OCI-LY1 (cell line): Measurements from ENCODE around the gene PEG3.

Experiments used
- H2AFZ ChIP-seq: fragments of 200-600 bp; sonication (generic), shearing (Covaris generic); 2 replicates; pipeline ENCODE4 v1.6.0; 2014; ENCODE audit warnings: antibody characterized with exemption, mild to moderate bottlenecking, low read length
- H3F3A ChIP-seq: fragments of 200-600 bp; sonication (generic), shearing (Covaris generic); 2 replicates; pipeline ENCODE4 v1.6.0; 2014; ENCODE audit warnings: mild to moderate bottlenecking, antibody characterized with exemption, low read length, moderate library complexity; ENCODE audit not compliant: insufficient read depth
- H3K27ac ChIP-seq: fragments of 200-600 bp; sonication (generic); 2 replicates; pipeline ENCODE4 v1.5.1; 2014; ENCODE audit warnings: low read length, mixed run types, mild to moderate bottlenecking, low read depth; ENCODE audit not compliant: poor library complexity, severe bottlenecking
- H3K27me3 ChIP-seq: fragments of 200-600 bp; sonication (generic); 2 replicates; pipeline ENCODE4 v1.6.0; 2014; ENCODE audit warnings: antibody characterized with exemption, mild to moderate bottlenecking, low read length, moderate library complexity; ENCODE audit not compliant: insufficient read depth
- H3K36me3 ChIP-seq: fragments of 200-600 bp; sonication (generic); 2 replicates; pipeline ENCODE4 v1.6.1; 2014; ENCODE audit warnings: mild to moderate bottlenecking, antibody characterized with exemption, low read length, moderate library complexity, mixed read lengths; ENCODE audit not compliant: insufficient read depth
- H3K4me1 ChIP-seq: fragments of 200-600 bp; sonication (generic); 2 replicates; pipeline ENCODE4 v1.5.1; 2014; ENCODE audit warnings: mild to moderate bottlenecking, low read length, moderate library complexity; ENCODE audit not compliant: insufficient read depth, severe bottlenecking
- H3K4me2 ChIP-seq: fragments of 200-600 bp; sonication (generic), shearing (Covaris generic); 2 replicates; pipeline ENCODE4 v1.6.1; 2014; ENCODE audit warnings: low read length
- H3K4me3 ChIP-seq: fragments of 200-600 bp; sonication (generic); 2 replicates; pipeline ENCODE4 v1.5.1; 2014; ENCODE audit warnings: low read length, low read depth, mild to moderate bottlenecking, mixed read lengths; ENCODE audit not compliant: poor library complexity, severe bottlenecking
- H3K79me2 ChIP-seq: fragments of 200-600 bp; shearing (Covaris generic); 2 replicates; pipeline ENCODE4 v1.6.1; 2016; ENCODE audit warnings: mixed run types, low read length, mixed read lengths; ENCODE audit not compliant: insufficient read depth
- H3K9ac ChIP-seq: fragments of 200-600 bp; sonication (generic), shearing (Covaris generic); 2 replicates; pipeline ENCODE4 v1.6.1; 2014; ENCODE audit warnings: mild to moderate bottlenecking, low read length, mixed read lengths
- H3K9me2 ChIP-seq: fragments of 200-600 bp; sonication (generic), shearing (Covaris generic); 2 replicates; pipeline ENCODE4 v1.6.1; 2014; ENCODE audit warnings: low read depth, mild to moderate bottlenecking, low read length, mixed read lengths
- H3K9me3 ChIP-seq: fragments of 200-600 bp; shearing (Covaris generic); 2 replicates; pipeline ENCODE4 v1.6.1; 2014; ENCODE audit warnings: low read length, mixed read lengths
- H4K20me1 ChIP-seq: fragments of 200-600 bp; sonication (generic), shearing (Covaris generic); 2 replicates; pipeline ENCODE4 v1.6.0; 2016; ENCODE audit warnings: mild to moderate bottlenecking, low read length; ENCODE audit not compliant: insufficient read depth
- CTCF ChIP-seq: fragments of 200-600 bp; sonication (generic), shearing (Covaris generic); IDR thresholded peaks from 2 replicates; pipeline ENCODE4 v1.5.1; 2017; ENCODE audit warnings: mild to moderate bottlenecking, antibody characterized with exemption, low read length, moderate library complexity, mixed read lengths
- EZH2 ChIP-seq: fragments of 200-600 bp; sonication (generic), shearing (Covaris generic); IDR thresholded peaks from 2 replicates; pipeline ENCODE4 v1.8.0; 2017; ENCODE audit warnings: borderline replicate concordance, mixed run types, mild to moderate bottlenecking, antibody characterized with exemption, low read length, moderate library complexity, mixed read lengths

Gene PEG3

GRCh38 chr19:56868446-56868845 is 27.9 kb upstream of the PEG3 start:
- no peaks in the 10 kb centered on the region for H3K9me3 ChIP-seq
- no peak overlapping the region for H2AFZ ChIP-seq
- H3K9me2 ChIP-seq = no peaks in the 10 kb centered on the region
- H3K4me1 ChIP-seq = no peaks in the 10 kb centered on the region
- no peaks in the 10 kb centered on the region for H4K20me1 ChIP-seq
- no peak overlapping the region for H3K4me3 ChIP-seq
- no peak for TF ChIP-seq EZH2
- no peak for TF ChIP-seq CTCF
- H3K9ac ChIP-seq = no peak overlapping the region
- H3K4me2 ChIP-seq = no peak overlapping the region
- no peaks in the 10 kb centered on the region for H3K79me2 ChIP-seq
- no peak overlapping the region for H3K27ac ChIP-seq
- no peaks in the 10 kb centered on the region for H3K27me3 ChIP-seq
- no peaks in the 10 kb centered on the region for H3K36me3 ChIP-seq
- H3F3A ChIP-seq = no peaks in the 10 kb centered on the region

GRCh38 chr19:56866538-56866937 is 26.0 kb upstream of the PEG3 start:
- no peaks in the 10 kb centered on the region for H3F3A ChIP-seq
- H3K79me2 ChIP-seq = no peaks in the 10 kb centered on the region
- no peak overlapping the region for H3K9ac ChIP-seq
- no peaks in the 10 kb centered on the region for H3K27me3 ChIP-seq
- H3K9me3 ChIP-seq = no peaks in the 10 kb centered on the region
- no peak for TF ChIP-seq CTCF
- TF ChIP-seq EZH2 = no peak
- no peak overlapping the region for H3K27ac ChIP-seq
- H3K36me3 ChIP-seq = no peaks in the 10 kb centered on the region
- H4K20me1 ChIP-seq = no peaks in the 10 kb centered on the region
- H3K4me1 ChIP-seq = no peaks in the 10 kb centered on the region
- no peak overlapping the region for H3K4me3 ChIP-seq
- H3K9me2 ChIP-seq = no peaks in the 10 kb centered on the region
- H2AFZ ChIP-seq = no peak overlapping the region
- H3K4me2 ChIP-seq = no peak overlapping the region

- H3K9ac ChIP-seq = no peak overlapping the region
- H3K27ac ChIP-seq = no peak overlapping the region
- H4K20me1 ChIP-seq = no peaks in the 10 kb centered on the region
- H3K9me3 ChIP-seq = no peaks in the 10 kb centered on the region
- no peaks in the 10 kb centered on the region for H3K4me1 ChIP-seq
- H3K79me2 ChIP-seq = no peaks in the 10 kb centered on the region
- H3K4me2 ChIP-seq = no peak overlapping the region
- no peak overlapping the region for H3K4me3 ChIP-seq
- H3K9me2 ChIP-seq = no peaks in the 10 kb centered on the region
- TF ChIP-seq CTCF = no peak
- TF ChIP-seq EZH2 = no peak
- no peaks in the 10 kb centered on the region for H3K36me3 ChIP-seq
- H2AFZ ChIP-seq = no peak overlapping the region
- H3F3A ChIP-seq = no peaks in the 10 kb centered on the region
- H3K27me3 ChIP-seq = no peaks in the 10 kb centered on the region
Observed at GRCh38 chr19:56864443-56865125, 24.1 kb upstream of the PEG3 start.
